H4 (cell line): ENCODE results near the gene TRIOBP. TPM values are rescaled to one million over a fixed set of nuclear protein-coding genes. Genes with fewer than 3 reads are reported as not detected.

ENCODE experiments used
- DNase-seq: peaks from one replicate; pipeline ENCODE4 v3.0.0-alpha.2; 2015; ENCODE audit warnings: low spot score
- total RNA-seq: library from RNA; depleted of rRNA; stranded (reverse); fragments of >200 nt; shearing (Covaris generic); gene quantifications from 2 replicates; pipeline ENCODE4 v1.2.3, GENCODE V29; 2014

Gene TRIOBP
- total RNA-seq, 1 experiment from 2014 or later = 18.3 TPM

DNA sequence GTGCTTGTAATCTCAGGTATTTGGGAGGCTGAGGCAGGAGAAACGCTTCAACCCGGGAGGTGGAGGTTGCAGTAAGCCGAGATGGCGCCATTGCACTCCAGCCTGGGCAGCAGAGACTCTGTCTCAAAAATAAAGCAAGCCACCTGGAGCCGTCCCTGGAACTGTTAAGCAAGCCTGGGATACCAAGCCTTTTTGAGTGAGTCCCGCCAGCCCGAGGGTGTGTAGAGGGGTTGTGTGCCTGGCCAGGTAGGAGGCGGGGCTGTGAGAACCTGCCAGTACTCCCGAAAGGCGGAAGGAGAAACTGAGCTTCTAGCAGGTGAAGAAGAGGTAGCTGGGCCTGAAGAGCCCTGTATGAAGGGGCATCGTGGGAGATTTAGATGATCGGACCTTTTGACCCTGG lies 52.4 kb downstream of the TRIOBP start:
- DNase-seq = no peak

DNA sequence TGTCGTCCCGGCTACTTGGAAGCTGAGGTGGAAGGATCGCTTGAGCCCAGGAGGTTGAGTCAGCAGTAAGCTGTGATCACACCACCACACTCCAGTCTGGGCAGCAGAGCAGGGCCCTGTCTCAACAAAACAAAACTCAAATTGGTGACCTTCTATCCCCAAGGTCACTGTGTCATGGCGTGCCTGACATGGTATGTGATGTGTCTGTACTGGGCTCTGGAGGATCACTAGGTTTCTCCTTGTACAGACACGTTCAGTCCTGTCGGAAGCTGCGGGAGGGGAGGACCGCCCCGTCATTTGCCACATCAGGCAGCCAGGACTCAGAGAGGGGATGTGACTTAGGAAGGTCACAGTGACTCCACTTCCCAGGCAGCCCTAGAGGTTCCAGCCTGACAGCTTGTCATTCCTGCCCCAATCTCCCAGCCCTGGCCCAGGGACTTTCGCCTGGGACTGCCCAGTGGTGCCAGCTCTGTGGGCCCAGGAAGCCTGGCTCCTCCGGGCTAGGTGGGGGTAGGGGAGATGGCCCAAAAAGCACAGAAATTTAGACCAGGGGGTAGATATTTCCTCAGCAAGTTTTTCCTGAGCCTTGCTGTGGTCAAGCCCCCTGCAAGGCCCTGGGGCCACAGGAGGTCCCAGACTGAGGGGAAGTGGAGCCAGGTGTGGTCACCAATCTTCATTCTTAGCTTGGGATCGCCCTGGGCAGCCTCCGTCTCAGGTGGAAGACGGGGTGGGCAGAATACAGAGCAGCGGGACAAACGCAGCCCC lies 53.2 kb downstream of the TRIOBP start:
- no peak for DNase-seq

DNA sequence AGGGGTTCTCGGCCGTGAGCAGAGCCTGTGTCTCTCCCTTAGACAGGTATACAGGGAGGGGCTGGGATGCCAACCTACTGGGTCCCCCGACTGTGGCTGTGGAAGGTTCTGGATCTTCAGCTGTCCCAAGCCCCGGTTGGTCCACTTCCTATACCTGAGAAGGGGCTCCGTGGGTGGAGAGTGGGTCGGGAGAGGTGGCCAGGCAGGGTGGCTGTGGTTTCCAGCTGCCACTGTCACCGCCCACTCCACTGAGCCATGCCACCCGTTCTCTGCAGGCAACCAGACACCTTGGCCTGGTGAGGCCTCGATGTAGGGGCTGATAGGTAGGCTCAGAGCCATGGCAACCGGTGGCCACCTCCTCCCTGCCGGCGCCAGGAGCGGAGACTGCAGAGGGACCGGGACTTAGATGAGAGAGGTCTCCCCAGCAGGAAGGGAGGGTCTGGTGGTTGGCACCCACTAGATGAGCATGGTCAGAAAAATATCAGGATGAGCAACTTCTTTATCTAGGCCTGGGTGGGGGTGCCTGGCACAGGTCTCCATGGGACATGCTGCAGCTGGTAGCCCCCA lies 53.8 kb downstream of the TRIOBP start:
- peak; percentile 32 for DNase-seq

DNA sequence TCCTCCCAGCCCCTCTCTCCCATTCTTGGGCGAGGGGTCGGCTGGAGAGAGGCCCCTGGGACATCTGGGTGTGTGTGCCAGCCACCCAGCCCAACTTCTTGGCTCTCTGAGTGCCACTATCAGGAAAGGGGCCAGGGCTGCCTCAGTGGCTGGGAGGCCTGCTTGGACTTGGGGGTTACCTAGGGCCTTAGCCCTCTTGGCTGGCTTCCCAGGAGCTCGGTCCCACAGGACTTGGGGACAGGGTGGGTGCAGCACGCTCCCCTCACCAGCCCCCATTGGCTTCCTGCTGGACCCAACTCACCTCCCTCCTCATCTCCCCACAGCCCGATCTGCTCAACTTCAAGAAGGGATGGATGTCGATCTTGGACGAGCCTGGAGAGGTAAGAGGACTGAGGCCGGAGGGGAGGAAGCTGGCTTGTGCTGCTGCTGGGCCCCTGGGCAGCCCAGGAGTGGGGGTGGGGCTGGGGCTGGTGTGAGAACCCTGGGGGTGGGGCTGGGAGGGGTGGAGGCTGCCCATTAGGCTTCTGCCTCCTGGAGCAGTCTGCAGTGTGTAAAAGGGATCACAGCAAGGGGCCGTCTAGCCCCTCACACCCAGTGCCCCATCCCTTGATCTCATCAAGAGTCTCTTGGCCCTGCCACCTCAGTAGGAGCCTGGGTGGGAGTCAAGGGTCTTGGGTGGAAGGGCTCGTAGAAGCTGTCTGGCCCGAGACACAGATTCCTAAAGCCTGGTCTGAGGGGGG lies 54.8 kb downstream of the TRIOBP start:
- DNase-seq = no peak

DNA sequence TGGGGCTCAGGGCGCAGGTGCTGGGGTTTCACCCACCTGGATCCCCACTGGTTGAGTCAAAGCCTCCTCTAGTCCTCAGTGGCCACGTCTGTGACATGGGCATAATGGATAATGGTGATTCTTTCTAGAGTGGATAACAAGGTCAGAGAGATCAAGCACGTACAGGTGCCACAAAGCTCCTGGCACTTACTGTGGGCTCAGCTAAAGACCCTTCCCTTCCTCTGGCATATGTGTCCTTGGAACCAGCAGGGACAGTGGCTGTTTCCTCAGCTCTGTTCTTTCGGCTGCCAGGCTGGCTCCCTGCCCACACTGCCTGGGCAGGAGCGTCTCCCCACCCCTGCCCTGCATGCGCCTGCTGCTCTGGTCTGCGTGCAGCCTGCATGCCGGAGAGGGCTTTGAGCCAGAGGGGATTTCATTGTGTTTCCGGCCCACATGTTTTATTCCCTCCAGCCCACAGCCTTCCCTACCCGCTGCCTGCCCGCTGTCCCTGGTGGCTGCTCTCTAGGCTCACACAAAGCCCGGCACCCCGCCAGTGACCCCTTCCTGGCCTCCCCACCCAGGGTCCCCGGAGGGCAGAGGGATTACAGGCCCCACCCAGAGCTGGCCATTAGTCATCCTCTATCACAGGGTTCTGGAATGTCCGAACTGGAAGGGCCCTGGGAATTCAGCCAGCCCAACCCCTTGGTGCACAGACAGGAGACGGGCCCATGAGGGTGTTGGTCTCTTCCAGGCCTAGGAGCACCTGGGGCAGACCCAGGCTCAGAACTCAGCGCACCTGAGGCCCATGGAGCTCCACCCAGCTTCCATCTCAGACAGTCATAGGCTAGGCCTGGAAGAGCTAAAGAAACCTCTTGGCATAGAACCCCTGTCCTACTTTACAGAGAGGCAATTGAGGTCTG lies 55.6 kb downstream of the TRIOBP start:
- DNase-seq = peak; percentile 93

DNA sequence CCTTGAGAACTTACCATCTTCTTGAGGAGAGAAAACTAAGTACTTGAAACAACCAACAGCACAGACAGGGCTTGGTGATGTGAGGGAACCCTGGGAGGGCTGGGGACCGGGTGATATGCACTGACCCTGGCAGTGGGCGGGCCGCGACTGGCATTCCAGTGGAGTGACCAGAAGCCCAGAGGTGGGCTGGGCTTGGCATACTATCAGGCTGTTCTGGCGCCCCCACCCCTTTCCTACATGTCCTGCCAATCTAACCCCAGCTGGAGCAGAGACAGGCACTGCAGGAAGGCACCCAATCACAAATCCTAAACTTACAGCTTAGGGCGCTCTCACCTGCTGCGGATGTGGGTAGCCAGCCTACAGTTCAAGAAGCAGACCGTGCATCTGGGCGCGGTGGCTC lies 56.9 kb downstream of the TRIOBP start:
- no peak for DNase-seq

DNA sequence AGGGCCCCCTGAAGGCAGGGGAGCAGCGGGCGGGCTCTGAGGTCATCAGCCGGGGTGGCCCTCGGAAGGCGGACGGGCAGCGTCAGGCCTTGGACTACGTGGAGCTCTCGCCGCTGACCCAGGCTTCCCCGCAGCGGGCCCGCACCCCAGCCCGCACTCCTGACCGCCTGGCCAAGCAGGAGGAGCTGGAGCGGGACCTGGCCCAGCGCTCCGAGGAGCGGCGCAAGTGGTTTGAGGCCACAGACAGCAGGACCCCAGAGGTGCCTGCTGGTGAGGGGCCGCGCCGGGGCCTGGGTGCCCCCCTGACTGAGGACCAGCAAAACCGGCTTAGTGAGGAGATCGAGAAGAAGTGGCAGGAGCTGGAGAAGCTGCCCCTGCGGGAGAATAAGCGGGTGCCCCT lies 60.8 kb downstream of the TRIOBP start:
- DNase-seq = no peak

DNA sequence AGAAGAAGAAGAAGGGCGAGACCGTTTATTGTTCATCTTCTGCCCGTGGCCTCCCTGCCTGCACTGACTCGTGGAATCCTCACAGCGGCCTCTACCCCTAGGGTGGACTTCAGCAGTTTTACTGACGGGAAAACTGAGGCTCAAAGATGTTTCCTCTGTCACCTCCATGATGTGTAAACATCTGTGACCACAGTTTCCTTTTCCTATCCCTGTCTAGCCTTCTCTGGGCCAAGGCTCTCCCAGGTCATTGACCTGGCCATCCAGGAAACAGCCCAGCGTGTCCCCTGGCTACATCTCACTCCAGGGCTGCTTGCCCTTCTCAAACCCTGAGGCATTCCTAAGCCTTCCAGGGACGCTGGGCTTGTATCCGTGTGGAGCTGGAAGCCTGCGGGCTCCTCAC lies 61.8 kb downstream of the TRIOBP start:
- DNase-seq = no peak

DNA sequence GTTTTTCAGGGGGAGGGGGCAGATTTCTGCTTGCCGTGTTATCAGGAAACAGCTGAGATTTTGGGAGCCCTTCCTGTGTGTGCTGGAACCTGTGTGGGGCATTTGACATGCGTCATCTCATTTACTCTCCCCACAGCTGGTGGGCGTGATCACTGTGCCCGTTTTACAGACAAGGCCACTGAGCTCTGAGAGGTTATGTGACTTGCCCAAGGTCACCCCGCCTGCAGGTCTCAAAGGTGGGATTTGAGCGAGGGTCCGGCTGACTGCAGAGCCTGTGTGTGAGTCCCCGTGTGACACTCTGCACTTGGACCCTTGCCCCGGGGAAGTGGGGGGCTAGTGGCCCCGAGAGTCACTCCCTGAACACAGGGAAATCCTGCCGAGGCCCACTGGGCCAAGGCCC lies 62.4 kb downstream of the TRIOBP start:
- DNase-seq = no peak

DNA sequence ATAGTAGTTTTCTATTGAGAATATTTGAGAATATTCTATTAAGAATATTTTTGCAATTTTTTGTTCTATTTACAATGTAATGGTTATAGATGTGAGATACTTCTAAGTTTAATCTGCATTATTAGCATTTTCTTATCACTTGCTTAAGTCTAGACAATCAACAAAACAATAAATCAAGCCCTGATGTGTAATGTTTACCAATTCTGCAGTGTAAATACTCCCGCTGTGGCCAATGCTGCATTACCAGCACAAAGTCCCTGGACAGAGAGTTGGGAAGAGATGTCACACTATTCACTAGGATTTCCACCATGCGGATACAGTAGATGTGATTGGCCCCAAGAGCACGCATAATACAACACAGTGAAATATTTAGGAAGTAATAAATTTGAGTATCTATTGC lies 63.3 kb downstream of the TRIOBP start:
- DNase-seq = no peak

DNA sequence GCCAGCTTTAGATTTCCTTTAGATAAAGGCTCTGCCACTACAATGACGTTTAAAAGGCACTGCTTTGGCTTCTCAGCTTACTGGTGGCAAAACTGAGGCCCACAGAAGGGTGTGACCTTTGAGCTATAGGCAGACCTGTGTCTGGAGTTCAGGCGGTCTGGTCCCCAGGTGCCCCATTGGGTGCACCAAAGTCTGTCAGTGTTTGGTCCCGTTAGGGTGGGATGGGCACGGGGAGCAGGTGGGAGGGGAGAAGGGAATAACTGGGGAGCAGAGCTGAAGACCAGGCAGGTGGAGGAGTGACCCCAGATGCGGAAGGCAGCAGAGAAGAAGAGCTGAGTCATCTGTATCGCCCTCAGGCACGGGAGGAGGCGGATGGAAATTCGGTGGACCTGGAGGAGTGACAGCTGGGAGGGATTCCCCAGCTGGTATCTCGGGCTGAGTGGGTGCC lies 65.6 kb downstream of the TRIOBP start:
- no peak for DNase-seq

DNA sequence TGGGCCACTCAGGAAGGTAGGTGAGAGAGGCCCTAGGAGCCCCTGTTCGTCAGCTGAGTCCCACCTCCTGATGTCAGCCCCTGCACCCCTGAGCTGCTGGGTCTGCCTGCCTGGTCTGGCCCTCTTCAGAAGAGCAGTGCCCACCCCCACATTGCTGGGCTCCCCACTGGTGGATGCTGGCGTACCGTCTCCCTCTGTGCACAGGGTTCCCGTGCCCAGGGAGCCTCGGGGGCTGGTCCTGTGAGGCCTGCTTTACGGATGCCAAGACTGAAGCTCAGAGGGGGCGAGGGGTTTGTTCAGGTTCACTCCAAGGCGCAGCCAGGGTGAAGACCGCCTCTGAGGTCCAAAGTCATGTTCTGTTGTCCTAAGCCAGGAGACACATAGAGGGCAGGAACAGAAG lies 66.2 kb downstream of the TRIOBP start:
- DNase-seq = no peak

DNA sequence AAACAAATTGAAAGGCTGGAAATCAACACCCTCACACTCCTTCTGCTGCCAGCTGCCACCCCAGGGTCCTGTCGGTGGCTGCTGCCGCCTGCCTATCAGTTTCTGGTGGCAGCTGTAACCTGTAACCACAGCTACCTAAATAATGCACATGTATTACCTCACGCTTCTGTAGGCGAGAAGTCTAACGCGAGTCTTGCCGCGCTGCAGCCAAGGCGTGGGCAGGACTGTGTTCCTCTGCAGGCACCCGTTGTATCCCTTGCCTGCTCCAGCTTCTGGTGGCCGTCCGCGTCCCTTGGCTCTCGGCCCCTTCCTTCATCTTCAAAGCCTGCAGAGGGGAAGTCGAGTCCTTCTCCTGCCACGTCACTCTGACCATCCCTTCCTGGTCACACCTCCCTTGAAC lies 66.8 kb downstream of the TRIOBP start:
- no peak for DNase-seq

DNA sequence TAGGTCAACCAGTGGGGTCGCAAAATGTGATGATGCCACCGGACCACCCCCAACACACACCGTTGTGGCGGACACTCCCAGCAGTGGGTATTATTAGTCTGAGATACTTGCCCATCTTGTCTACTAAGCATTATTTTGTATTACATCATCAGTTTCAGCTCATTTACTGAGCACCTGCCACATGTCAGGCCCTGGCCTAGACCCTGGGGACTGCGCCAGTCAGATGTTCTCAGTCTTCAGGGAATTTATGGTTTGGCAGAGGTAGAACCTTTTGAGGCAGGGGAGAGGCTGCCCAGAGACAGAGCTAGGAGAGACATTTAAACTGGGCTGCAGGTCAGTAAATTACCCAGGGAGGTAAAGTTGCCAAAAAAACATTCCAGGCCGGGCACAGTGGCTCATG lies 67.8 kb downstream of the TRIOBP start:
- DNase-seq = no peak

DNA sequence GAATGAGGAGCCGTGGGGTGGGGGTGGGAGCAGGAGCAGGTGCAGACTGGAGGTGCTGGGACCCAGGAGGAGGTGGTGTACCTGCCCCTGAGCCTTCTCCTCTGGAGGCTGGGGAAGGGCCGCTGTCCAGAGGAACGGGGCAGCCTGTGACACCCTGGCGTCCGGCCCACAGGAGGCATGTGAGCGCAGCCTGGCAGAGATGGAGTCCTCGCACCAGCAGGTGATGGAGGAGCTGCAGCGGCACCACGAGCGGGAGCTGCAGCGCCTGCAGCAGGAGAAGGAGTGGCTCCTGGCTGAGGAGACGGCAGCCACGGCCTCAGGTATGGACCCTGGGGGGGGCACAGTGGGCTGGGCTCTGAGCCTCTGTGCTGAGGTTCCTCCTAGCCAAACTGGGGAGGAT lies 68.7 kb downstream of the TRIOBP start:
- no peak for DNase-seq

DNA sequence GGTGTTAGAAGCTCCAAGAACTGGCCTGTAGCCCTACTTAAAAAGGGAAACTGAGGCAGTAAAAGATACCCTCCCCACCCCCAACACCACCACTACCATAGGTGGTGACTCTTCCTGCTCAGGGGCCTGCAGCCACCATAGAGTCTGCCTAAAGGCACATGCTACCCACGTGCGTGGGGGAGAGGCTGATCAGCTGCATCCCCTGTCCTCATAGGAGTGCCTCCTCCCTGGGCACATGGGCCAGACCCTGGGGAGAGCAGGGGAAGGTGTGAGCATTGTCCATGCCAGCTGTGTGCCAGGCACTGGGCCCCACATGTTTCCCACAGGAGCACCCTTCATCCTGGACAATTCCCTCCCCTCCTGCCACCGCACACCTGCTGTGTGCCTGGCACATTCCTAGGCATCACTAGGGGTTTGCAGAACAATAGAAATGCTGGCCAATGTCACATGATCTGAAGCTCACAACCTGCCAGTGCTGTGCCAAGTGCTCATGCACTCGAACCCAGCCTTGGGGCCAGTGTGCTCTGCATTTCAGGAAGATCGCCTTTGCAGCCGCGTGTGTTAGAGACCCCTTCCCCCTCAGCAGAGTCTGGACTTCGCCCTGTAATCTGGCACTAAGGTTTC lies 69.2 kb downstream of the TRIOBP start:
- no peak for DNase-seq

DNA sequence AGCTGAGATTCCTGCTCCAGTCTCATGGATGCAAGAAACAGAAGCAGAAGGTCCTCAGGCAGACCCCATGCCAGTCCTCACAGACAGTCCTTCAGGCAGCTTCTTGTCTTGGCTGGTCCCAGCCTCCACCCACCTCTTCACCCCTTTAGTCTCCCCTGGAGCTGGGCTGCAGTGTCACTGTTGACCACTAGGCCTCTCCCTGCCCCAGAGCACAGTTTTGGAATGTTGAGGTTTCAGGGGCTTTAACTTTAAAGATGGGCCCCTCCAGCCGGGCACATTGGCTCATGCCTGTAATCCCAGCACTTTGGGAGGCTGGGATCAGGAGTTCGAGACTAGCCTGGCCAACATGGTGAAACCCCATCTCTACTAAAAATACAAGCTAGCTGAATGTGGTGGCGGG lies 71.4 kb downstream of the TRIOBP start:
- no peak for DNase-seq

DNA sequence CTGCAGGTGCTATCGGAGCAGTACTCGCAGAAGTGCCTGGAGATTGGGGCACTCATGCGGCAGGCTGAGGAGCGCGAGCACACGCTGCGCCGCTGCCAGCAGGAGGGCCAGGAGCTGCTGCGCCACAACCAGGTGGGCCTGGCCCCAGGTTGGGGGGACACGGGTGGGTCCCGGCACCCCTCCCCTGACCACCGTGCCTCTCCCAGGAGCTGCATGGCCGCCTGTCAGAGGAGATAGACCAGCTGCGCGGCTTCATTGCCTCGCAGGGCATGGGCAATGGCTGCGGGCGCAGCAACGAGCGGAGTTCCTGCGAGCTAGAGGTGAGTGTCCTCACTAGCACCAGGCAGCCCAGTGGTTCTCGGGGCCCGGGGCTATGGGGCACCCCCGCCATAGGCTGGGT lies 72.2 kb downstream of the TRIOBP start:
- no peak for DNase-seq

DNA sequence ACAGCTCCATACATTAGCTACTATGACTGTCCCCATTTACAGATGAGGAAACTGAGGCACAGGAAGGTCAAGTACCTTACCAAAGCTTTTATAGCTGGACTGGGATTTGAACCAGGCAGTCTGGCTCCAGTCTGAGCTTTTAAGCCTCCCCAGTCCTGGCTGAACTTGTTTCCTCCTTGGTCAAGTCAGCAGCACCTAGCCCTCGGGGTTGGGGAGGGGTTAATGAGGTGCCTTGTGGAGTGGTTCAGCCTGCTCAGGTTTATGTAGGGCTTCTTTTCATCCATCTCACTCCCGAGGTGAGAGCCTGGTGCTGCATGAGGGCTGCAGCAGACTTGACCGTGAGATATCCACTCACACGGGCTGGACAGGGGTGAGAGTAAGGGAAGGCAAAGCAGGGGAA lies 74.2 kb downstream of the TRIOBP start:
- DNase-seq = no peak

DNA sequence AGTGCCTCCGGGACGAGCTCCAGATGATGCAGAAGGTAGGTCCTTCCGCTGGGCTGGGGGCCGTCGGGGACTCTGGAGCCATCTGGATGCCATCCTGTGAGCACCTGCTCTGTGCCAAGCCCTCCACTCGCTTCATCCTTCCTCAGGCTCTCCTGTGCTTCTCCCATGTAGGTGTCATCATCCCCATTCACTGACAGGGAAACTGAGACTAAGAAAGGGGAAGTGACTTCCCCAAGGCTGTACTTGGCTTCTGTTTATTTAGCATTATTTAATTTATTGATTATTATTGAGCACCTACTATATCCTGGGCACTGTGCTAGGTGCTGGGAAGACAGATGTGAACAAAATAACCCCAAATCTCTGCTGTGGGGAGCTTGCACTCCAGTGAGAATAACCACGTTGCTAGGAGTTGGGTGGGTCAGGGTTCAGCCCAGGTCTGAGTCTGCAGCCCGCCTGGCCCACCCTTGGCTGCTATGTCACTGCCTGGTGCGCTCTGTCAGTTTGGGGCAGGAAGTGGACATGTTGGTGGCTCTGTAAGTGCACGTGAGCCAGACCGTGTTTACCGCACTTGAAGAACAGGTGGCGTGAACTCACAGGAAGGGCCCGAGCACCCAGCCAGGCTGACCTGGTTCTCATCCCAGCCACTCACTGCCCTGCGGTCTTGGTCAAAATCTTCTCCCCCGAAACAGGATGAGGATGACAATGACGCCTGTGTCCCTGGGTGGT lies 75.0 kb downstream of the TRIOBP start:
- no peak for DNase-seq

DNA sequence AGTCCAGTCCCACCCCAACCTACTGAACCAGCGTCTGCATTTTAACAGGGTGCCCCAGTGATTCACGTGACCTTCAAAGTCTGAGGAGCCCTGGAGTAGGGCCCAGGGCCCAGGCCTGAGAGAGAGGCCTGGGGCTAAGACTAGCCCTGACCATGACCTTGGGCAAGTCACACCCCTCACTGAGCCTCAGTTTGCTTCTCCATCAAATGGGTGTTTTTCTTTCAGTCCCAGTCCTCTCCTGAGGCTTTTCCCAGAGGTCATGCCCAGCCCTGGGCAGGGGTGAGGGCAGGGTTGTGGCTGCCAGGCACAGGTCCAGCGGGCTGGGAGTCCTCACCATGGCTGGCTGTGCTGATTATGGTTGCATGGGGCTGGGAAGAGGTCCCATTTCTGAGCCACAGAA lies 77.9 kb downstream of the TRIOBP start:
- DNase-seq = no peak
